HL-60 (cell line): ENCODE data around the gene PAPPA.

Experiments used
- TF ChIP-seq, protein P1 (sequence below): IDR thresholded peaks from one replicate; pipeline ENCODE4 v1.5.1; 2011; ENCODE audit warnings: low read length, control low read depth, inconsistent platforms; ENCODE audit not compliant: insufficient read depth
- TF ChIP-seq, protein P2 (sequence below): IDR thresholded peaks from 2 replicates; pipeline ENCODE4 v1.6.1; 2012; ENCODE audit warnings: low read depth; ENCODE audit not compliant: insufficient replicate concordance

DNA sequence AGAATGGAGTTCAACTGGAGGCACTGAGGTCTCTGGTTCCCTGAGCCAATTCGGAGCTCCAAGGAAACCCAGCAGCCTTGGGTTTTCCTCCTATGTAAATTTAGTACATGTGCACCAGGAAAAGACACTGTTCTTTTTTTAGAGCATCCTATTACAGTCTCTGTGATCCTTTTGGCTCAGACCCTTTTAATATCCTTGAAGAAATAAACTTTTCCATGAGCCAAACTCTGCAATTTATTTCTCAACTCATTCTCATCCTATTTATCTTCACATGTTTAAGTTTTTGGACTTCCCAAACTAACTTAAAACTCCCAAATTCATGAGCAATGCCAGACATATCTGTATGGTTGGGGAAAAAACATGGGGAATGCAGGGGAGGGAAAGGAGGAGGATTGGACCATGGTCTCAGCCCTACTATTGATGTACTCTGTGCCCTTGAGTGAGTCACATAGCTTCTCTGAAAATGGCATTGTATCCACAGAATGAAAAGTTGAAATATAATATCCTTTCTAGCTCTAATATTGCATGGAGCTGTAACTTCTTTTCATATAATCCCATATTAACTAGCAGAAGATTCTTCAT, 76.6 kb downstream of the PAPPA start:
- TF ChIP-seq, protein P1, sequence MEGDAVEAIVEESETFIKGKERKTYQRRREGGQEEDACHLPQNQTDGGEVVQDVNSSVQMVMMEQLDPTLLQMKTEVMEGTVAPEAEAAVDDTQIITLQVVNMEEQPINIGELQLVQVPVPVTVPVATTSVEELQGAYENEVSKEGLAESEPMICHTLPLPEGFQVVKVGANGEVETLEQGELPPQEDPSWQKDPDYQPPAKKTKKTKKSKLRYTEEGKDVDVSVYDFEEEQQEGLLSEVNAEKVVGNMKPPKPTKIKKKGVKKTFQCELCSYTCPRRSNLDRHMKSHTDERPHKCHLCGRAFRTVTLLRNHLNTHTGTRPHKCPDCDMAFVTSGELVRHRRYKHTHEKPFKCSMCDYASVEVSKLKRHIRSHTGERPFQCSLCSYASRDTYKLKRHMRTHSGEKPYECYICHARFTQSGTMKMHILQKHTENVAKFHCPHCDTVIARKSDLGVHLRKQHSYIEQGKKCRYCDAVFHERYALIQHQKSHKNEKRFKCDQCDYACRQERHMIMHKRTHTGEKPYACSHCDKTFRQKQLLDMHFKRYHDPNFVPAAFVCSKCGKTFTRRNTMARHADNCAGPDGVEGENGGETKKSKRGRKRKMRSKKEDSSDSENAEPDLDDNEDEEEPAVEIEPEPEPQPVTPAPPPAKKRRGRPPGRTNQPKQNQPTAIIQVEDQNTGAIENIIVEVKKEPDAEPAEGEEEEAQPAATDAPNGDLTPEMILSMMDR, result no peak
- TF ChIP-seq, protein P2, sequence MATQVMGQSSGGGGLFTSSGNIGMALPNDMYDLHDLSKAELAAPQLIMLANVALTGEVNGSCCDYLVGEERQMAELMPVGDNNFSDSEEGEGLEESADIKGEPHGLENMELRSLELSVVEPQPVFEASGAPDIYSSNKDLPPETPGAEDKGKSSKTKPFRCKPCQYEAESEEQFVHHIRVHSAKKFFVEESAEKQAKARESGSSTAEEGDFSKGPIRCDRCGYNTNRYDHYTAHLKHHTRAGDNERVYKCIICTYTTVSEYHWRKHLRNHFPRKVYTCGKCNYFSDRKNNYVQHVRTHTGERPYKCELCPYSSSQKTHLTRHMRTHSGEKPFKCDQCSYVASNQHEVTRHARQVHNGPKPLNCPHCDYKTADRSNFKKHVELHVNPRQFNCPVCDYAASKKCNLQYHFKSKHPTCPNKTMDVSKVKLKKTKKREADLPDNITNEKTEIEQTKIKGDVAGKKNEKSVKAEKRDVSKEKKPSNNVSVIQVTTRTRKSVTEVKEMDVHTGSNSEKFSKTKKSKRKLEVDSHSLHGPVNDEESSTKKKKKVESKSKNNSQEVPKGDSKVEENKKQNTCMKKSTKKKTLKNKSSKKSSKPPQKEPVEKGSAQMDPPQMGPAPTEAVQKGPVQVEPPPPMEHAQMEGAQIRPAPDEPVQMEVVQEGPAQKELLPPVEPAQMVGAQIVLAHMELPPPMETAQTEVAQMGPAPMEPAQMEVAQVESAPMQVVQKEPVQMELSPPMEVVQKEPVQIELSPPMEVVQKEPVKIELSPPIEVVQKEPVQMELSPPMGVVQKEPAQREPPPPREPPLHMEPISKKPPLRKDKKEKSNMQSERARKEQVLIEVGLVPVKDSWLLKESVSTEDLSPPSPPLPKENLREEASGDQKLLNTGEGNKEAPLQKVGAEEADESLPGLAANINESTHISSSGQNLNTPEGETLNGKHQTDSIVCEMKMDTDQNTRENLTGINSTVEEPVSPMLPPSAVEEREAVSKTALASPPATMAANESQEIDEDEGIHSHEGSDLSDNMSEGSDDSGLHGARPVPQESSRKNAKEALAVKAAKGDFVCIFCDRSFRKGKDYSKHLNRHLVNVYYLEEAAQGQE, result no peak
